HG02571 (cell line): ENCODE data around the gene MRPS10.
"Not testable (repeated sequence)": the region's sequence is repeated elsewhere in the genome, so short reads cannot be mapped to it uniquely, and the experiment has no call there.

ENCODE experiments used
- ATAC-seq: cut with Tn5 transposase; IDR thresholded peaks from one replicate; pipeline ENCODE4 v1.9.1; 2021; ENCODE audit warnings: mild to moderate bottlenecking, moderate library complexity; ENCODE audit not compliant: unreplicated experiment

MRPS10 gene

DNA sequence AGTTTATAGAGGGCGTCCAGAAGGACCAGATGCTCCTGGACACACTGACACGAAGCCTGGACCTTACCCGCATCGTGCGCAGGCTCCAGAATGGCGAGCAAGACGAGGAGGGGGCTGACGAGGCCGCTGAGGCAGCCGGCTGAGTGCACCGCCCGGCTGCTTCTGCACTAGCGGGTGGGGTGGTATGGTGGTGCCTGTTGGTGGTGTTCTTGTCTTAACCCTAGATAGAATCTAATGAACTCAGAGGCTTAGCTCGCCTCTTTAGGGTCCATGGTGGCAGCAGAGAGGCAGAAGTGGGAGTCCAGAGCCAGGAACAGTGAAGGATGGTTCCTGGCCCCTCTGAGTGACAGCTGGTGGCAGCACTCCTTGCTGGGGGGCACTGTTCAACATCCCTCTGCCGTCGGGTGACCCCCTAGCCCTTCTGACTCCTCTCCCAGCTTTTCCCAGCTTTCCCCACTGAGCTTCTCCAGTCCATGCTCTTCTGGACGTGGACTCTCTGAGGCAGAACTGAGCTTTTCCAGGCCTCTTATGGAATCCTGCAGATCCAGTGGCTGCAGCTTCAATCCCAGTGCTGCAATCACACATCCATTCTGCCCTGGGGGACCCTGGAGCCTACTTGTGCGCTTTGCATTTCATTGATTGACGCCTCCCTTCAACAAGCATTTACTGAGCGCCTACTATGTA is 38.3 kb downstream of the MRPS10 start:
- no peak for ATAC-seq

DNA sequence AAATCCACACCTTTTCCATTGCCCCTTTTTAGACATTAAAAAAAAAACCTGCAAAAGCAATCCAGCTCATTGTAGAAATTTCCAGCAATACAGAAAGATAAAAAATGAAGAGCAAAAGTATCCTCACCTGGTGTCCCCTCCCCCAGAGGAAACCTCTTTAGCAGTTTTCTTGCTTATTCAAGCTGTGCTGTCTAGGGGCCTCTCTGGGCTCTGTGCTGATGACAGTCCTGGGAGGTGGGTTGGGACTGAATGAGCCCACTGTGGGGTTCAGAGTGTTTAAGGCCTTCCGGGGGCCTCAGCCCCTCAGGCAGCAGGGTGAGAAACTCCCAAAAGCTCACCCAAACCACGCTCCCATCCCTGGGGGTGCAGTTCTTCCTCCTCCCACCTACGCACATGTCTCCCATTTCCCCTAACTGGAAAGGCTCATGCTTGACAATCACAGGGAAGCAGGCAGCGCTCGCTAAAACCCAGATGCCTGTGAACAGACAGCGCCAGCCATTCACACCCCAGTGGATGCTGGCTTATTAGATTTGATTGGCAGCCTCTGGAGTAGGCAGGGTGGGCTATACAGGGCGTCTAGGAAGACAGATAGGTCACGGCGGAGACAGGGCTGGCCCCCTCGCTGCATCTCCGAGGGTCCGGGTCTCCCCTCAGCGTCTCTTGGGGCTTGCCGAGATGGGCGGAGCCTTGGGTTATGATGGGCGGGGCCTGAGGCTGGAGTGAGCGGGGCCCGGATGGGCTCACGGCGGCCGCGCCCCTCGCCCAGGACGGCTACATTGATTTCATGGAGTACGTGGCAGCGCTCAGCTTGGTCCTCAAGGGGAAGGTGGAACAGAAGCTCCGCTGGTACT is 39.9 kb downstream of the MRPS10 start:
- no peak for ATAC-seq

DNA sequence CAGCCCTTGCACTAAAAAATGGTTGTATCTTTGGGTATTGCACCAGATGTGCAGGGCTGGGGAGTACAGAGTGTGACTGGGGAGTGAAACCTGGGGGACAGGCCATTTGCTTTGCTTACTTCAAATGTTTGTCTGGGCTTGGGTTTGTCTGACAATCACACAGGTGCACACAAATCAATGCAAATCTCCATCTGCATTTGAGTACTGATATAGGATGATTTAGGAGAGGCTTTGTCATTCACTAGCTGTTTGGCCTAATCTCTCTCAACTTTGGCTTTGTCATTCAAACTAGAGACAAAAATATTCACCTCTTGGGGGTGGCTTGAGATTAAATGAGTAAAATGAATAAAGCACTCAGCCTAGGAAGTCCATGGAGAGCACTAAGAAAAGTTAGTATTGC is 40.7 kb downstream of the MRPS10 start:
- no peak for ATAC-seq

DNA sequence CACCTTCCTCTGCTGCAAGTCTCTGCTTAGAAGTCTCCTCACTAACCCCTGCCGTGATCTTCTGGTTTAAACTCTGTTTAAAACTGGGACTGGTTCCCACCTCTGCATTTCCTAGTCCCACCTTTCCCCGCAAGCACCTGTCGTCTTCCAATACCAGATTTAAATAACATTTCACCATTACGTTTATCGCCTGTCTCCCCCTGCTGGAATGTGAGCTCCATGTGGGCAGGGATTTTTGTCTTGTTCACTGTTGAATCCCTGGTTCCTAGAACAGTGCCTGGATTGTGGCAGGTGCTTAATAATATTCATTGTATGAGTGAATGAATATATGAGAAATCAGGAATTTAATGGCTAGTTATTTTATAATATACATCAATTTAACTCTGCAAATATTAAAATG is 41.8 kb downstream of the MRPS10 start:
- no peak for ATAC-seq

DNA sequence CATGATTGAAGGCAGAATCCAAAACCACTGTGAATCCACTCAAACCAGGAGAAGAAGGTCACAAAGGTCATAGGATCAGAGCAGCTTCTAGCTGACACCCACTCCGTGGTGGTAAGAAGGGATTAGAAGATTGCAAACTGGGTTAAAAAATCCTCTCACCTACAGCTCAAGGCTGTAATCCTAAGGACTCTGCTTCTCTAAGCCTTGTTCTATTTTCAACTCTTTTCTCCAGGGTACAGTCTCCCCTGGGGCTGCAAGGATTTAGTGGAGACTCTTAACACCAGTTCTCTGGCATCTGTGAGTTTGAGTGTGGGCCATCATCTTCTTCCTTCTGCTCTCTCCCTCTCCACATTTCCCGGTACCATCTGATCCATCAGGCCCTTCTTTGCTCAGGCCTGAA is 44.6 kb downstream of the MRPS10 start, which contains the start of gene GUCA1A:
Gene GUCA1A (plus strand): TSS at position 264 of the 400 bp plus-strand sequence. CDS start 250 bp downstream, outside the sequence.
- ATAC-seq: no peak

DNA sequence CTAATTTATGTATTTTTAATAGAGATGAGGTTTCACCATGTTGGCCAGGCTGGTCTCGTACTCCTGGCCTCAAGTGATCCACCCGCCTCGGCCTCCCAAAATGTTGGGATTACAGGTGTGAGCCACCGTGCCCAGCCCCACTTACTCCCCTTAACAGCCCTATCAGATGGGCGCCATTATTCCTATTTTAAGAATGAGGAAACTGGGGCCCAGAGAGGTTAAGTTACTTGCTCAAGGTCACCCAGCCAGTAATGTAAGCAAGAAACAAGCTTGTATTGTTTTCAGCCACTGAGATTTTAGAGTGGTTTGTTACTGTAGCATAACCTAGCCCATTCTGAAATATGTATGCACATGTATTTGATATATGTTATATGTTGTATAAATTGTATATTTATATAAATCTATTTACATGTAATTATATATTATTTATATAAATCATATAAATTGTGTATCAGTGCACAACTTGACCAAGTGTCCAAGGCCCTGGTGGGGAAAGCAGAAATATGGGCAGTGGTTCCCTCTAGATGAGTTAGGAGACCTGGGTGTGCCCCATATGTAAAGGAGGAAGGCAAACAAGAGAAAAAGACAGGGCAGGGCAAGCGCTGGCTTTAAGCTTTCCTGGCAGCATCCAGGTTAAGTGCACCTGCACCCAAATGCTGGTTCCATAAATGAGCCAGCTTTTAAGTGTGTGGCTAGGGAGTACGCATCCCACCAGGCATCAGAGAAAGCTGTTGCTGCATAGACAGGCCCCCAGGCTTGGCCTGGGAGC is 45.7 kb downstream of the MRPS10 start:
- no peak for ATAC-seq

DNA sequence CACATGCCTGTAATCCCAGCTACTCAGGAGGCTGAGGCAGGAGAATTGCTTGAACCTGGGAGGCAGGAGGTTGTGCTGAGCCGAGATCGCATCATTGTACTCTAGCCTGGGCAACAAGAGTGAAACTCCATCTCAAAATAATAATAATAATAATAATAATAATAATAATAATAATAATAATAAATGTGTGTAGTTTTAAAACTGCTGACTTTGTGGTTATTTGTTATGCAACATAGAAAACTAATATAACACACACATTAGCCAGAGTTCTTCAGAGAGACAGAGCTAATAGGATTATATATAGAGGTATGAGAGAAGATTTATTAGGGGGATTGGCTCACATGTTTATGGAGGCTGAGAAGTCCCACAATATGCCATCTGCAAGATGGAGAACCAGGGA is 47.9 kb downstream of the MRPS10 start:
- ATAC-seq: not testable (repeated sequence)

DNA sequence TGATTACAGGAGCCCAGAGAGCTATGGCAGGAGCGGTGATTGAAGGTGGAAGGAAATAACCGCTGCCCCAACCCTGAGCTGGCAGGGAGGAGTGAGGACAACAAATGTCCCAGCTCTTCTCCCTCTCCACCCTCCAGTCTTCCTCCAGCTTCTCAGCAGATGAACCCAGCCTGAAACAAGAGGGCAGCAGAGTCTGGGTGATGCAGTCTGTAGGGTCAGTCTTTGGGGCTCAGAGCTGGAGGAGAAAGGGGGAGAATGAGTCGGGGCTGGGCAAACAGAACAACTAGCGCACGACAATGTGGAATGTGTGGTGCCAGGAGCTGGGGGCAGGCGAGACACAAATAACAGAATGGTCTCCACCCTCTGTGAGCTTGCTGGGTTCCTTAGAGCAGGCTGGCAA is 49.0 kb downstream of the MRPS10 start:
- ATAC-seq: no peak

DNA sequence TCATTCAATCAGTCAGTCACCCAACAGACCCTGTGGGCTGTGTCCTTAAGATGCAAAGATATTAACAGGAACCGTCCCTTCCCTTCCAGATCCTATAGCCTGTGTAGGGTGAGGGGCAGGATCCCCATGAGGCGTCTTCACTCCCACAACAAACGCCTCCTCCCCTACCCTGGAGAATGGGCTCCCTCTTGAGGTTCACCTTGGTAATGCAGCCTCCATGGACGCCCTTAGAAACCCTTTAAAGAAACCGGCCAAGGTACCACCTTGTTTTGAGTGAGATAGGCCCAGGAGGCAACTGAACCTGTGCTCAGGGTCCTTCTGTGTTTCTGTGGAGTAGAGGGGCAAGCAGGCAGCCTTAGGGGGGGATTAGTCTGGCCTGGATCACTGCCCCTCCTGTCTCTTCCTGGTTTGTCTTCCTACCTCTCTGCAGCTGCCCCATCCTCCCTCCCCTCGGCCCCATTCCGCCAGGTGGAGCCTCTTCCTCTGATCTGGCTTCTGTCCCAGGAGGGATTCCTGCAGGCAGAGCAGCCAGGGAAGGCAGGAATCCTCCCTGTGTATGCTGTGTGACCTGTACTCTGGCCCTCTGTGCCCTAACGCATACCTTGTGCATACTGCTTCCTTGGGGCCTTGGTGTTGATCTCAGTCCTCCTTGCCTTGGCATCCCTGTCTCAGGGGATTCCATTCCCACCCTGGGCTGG is 51.1 kb downstream of the MRPS10 start:
- no peak for ATAC-seq

DNA sequence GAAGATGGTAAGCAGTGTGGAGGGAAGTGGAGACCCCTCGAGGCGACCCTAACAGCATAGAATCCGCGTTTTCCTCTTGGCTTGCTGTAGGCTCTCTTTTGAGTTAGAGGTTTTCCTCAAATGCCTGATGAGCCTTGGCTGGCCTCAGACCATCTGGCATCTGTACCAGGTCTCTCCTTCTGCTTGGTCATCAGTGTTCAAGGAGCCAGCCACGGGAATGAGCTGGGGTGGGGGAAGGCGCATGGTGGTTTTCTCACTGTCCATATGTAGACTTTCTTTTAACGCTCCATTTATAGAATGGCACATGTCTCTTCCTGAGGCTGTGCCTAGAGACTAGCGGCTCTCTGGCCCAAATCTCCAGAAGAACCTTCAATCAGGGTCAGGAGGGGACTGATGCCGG is 52.6 kb downstream of the MRPS10 start:
- no peak for ATAC-seq

DNA sequence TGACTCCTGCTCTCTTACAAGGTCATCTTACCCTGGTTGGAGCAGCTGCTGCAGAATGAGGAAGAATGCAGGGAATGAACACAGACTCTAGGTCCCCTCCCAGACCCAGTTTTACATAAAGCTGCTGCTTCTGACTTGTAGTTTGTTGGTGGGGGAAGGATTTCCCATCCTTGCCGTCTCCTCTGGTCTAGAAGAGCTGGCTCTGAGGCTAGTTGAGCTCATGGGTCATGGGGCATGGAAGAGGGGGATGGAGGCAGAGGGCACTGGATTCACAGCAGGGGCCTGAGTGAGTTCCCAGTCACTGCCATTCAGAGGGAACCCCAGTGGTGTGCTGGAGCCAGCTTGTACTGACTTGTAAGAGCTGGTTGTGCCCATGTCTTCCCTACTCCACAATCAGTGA is 53.7 kb downstream of the MRPS10 start:
- ATAC-seq: no peak

DNA sequence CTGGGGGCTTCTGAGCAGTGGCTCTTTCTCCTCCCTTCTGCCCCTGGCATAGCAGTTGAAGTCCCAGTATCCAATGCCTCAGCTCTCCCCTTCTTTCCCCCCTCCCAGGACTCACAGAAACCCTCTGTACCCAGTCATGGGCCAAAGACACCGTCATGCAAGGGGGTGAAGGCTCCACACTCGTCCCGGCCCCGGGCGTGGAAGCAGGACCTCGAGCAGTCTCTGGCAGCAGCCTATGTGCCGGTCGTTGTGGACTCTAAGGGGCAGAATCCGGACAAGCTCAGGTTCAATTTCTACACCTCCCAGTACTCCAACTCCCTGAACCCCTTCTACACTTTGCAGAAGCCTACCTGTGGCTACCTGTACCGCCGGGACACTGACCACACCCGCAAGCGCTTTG is 54.8 kb downstream of the MRPS10 start:
- ATAC-seq: no peak

DNA sequence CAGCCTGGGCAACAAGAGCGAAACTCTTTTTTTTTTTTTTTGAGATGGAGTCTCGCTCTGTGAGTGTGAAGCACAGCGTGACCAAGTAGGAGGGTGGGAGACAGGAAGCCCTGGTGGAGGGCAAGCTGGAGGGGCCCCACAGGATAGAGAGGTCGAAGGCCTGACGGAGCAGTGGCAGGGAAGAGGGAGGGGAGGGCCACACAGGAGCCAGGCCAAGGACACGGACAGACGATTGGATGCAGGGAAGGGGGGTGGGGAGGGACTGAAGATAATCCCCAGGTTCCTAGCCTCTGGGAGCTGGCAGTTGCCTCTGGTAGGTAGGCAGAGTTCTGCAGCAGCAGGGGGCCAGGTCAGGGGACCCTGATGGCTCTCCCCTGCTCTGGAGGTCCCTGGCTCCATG is 55.3 kb downstream of the MRPS10 start:
- no peak for ATAC-seq

DNA sequence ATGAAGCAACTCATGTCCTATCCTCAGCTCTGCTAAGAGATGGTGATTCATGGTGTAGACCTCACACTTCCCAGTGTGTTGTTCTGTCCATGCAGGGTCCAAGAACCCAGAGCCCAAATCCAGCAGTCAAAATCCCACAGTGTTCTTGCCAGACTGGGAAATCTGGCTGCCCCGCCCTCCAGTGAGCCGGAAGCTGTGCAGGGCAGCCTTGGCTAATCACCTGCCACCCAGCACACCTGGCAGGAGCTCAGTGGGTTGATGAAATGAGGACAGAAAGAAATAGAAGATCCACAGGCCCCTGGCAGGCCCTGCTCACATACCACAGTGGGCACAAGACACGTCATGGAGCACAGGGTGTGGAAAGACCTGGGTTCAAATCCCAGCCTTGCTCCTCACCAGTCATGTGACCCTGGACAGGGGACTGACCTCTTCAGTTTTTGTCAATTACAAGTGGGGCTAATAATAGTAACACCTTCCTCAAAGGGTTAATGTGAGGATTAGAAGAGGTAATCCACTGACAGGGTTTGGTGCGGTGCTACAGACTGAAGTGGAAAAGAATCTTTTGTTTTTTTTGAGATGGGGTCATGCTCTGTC is 58.1 kb downstream of the MRPS10 start:
- no peak for ATAC-seq

DNA sequence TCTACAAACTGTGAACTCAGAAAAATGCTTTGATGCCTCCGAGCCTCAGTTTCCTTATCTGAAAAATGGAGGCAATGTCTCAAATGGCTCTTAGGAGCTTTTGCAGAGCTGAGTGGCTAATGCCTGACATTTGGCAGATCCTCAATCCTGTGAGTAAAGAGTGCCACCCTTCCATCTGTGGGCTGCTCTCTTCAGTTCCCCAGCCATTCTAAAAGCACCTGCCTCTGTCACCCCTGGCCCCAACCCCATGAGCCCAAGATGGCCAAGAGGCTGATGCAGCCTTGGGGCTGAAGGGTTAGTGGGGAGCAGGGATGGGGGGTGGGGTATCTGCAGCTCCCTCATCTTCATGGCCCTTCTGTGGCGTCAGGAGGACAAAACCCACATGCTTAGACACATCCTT is 59.0 kb downstream of the MRPS10 start:
- ATAC-seq: no peak

DNA sequence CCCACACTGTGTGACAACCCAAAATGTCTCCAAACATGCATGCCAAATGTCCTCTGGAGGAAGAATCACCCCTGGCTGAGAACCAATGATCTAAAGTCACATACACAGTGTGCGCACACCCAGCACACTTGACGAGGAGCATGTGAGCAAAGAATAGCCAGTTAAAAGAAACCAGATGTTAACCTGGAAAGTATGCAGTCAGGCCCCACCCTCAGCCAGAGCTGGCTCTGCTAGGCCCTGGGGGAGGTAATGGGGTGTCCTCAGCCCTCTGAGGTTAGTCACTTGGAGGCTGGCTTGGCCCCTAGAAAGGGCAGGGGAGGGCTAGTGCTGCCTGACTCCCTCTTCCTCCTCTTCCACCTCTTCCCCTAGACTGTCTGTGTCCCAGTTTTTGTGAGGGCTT is 59.6 kb downstream of the MRPS10 start:
- ATAC-seq: no peak
